Gastrocnemius medialis (tissue), 4 donors: Measurements from ENCODE around the gene SLCO4A1.

Experiments used
- CTCF ChIP-seq, 5 experiments: fragments of 450-650 bp in 3 of 5; fragments of 200-600 bp in 2 of 5; sonication (generic) in 2 of 5; IDR thresholded peaks in 4 of 5; conservative IDR thresholded peaks in 1 of 5; 1 replicate in 4 of 5; 2 replicates in 1 of 5; pipeline ENCODE4 v1.5.1; 2016 to 2019; ENCODE audit warnings: antibody characterized with exemption in 5 of 5, mild to moderate bottlenecking in 3 of 5, moderate library complexity in 3 of 5
- POLR2A ChIP-seq, 2 donors: fragments of 450-650 bp; IDR thresholded peaks; one replicate each; pipeline ENCODE4 v1.6.1; 2017; ENCODE audit warnings: antibody characterized with exemption in 2 of 2, mild to moderate bottlenecking in 2 of 2, moderate library complexity in 2 of 2

- TF ChIP-seq CTCF (IDR thresholded peaks at IDR 0.05 in 4 of 5, conservative IDR thresholded peaks at IDR 0.05 in 1 of 5) (no peak), POLR2A (IDR thresholded peaks at IDR 0.05) (no peak)
These were observed 36.3 kb upstream of the SLCO4A1 start for GRCh38 chr20:62606016-62606415.
